ENCODE measurements around the gene SNX13.

GRCh38 chr7:17770710-17771375 is 169.5 kb downstream of the SNX13 start:
- TF ChIP-seq RAD21 (IDR thresholded peaks at IDR 0.05; ENCODE audit: low read length): no peak
- no peak for TF ChIP-seq USF2 (IDR thresholded peaks at IDR 0.05; ENCODE audit: low read depth, low read length)
- TF ChIP-seq POLR2A (IDR thresholded peaks at IDR 0.05; ENCODE audit: low read depth, low read length): no peak
- no peak for TF ChIP-seq ELK1 (IDR thresholded peaks at IDR 0.05; ENCODE audit: borderline replicate concordance, low read depth, low read length)
- no peak for TF ChIP-seq CTCF (conservative IDR thresholded peaks at IDR 0.05; ENCODE audit: low read depth, low read length)
